ENCODE measurements around the gene SYNGR4. TPM values are rescaled to one million over a fixed set of nuclear protein-coding genes. Genes with fewer than 3 reads are reported as not detected.

Gene SYNGR4
- total RNA-seq, 2 experiments from 2014 or later = 0.50 to 0.52 TPM

Other genes starting within 250 kb of the SYNGR4 start
- gene LIG1, start 194.0 kb upstream of the SYNGR4 start, total RNA-seq = 100 to 1,000 TPM; 187 to 195 TPM
- 1 to 10 TPM; 6.1 to 6.7 TPM for gene ZSWIM9, start 193.7 kb upstream of the SYNGR4 start, total RNA-seq
- gene CARD8, start 108.5 kb upstream of the SYNGR4 start, total RNA-seq = 100 to 1,000 TPM in 1 of 2 experiments, 10 to 100 TPM in 1; 99.8 to 104 TPM
- gene ZNF114, start 94.3 kb upstream of the SYNGR4 start, total RNA-seq = not detected
- 100 to 1,000 TPM; 110 to 113 TPM for gene EMP3, start 38.8 kb upstream of the SYNGR4 start, total RNA-seq
- gene TMEM143, start 427 bp upstream of the SYNGR4 start, total RNA-seq = 10 to 100 TPM; 23.9 to 24.1 TPM
- 10 to 100 TPM; 81.5 to 83.8 TPM for gene KDELR1, start 27.2 kb downstream of the SYNGR4 start, total RNA-seq
- gene GRIN2D, start 29.3 kb downstream of the SYNGR4 start, total RNA-seq = under 1 TPM; 0.05 to 0.07 TPM
- gene GRWD1, start 81.6 kb downstream of the SYNGR4 start, total RNA-seq = 10 to 100 TPM; 32.4 to 36.0 TPM
- 1 to 10 TPM; 1.7 to 1.8 TPM for gene KCNJ14, start 91.2 kb downstream of the SYNGR4 start, total RNA-seq
- gene CYTH2, start 105.0 kb downstream of the SYNGR4 start, total RNA-seq = 10 to 100 TPM; 36.7 to 38.0 TPM
- gene LMTK3, start 147.5 kb downstream of the SYNGR4 start, total RNA-seq = 1 to 10 TPM; 2.3 to 2.6 TPM
- gene SULT2B1, start 187.8 kb downstream of the SYNGR4 start, total RNA-seq = not detected
- gene SPACA4, start 242.4 kb downstream of the SYNGR4 start, total RNA-seq = not detected